SK-N-MC (cell line): Measurements from ENCODE around the gene KMT5C.

Source experiments
- DNase-seq: peaks from one replicate; pipeline ENCODE4 v3.0.0-alpha.2; 2011; ENCODE audit warnings: low read depth, low spot score
- H3K27ac ChIP-seq: fragments of 200-600 bp; sonication (generic); 2 replicates; pipeline ENCODE4 v1.5.1; 2016; ENCODE audit warnings: mixed run types
- H3K36me3 ChIP-seq: fragments of 200-600 bp; sonication (generic); 2 replicates; pipeline ENCODE4 v1.6.1; 2017; ENCODE audit warnings: antibody characterized with exemption, low read length, mixed read lengths; ENCODE audit not compliant: insufficient read depth
- H3K4me3 ChIP-seq: fragments of 200-600 bp; sonication (generic); 2 replicates; pipeline ENCODE4 v1.5.1; 2016
- H3K9ac ChIP-seq: fragments of 200-600 bp; sonication (generic); 2 replicates; pipeline ENCODE4 v1.8.0; 2017; ENCODE audit warnings: mixed run types, mixed read lengths; ENCODE audit not compliant: insufficient read length
- H3K9me3 ChIP-seq: fragments of 200-600 bp; sonication (generic); 2 replicates; pipeline ENCODE4 v1.6.1; 2017; ENCODE audit warnings: low read depth, mild to moderate bottlenecking, antibody characterized with exemption, low read length, moderate library complexity, mixed read lengths
- EZH2 ChIP-seq: fragments of 200-600 bp; sonication (generic); IDR thresholded peaks from one replicate; pipeline ENCODE4 v1.6.1; 2017; ENCODE audit warnings: antibody characterized with exemption
- FOXP2 ChIP-seq: optimal IDR thresholded peaks from 2 replicates; pipeline ENCODE3; 2011; ENCODE audit warnings: mild to moderate bottlenecking, moderate library complexity; ENCODE audit not compliant: insufficient read depth; ENCODE audit errors: extremely low read length, control extremely low read depth
- POLR2AphosphoS5 ChIP-seq: IDR thresholded peaks from 2 replicates; pipeline ENCODE4 v1.6.1; 2012; ENCODE audit warnings: mild to moderate bottlenecking, low read depth, low read length, borderline replicate concordance

The KMT5C gene

GRCh38 chr19:55362990-55363716, 23.5 kb downstream of the KMT5C start, which contains the start of gene GARIN5B:
Gene GARIN5B (minus strand): TSS chr19:55363260. CDS start chr19:55363066, 194 bp downstream.
- TF ChIP-seq FOXP2, result no peak
- no peak for TF ChIP-seq POLR2AphosphoS5
- TF ChIP-seq EZH2, result no peak
- H3K4me3 ChIP-seq, result no peak within 1 kb of the TSS
- H3K9me3 ChIP-seq, result no peaks in the 10 kb centered on the region
- no peak for DNase-seq
- H3K27ac ChIP-seq, result no peak within 1 kb of the TSS
- H3K9ac ChIP-seq, result no peak within 1 kb of the TSS
- no peaks in the 10 kb centered on the region for H3K36me3 ChIP-seq

- DNase-seq, result no peak
- Histone ChIP-seq H3K4me3 (no peak overlapping the region), H3K9me3 (no peaks in the 10 kb centered on the region), H3K9ac (no peak overlapping the region), H3K27ac (no peak overlapping the region), H3K36me3 (no peaks in the 10 kb centered on the region)
- no peak for TF ChIP-seq FOXP2
- TF ChIP-seq POLR2AphosphoS5, result no peak
- no peak for TF ChIP-seq EZH2
Observed at GRCh38 chr19:55365245-55365644, 25.6 kb downstream of the KMT5C start.

DNA sequence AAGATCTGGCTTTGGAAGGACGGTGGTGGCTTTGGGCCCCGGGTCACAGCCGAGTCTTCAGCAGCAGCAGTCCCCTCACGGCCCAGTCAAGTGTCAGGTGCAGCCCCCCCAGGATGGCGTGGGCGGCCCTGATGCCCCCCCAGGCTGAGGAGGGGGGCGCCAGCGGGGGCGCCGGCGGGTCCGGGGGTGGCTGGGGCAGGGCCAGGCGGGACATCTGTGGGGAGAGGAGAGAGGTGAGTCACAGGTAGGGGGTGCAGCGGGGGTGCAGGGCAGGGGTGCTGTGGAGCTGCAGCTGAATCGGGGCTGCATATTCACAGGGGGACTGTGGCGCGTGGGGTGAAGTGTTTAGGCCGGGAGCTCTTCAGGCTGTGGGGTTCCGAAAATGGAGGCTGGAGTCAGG, 26.3 kb downstream of the KMT5C start:
- Histone ChIP-seq H3K9ac (no peak overlapping the region), H3K27ac (no peak overlapping the region), H3K9me3 (no peaks in the 10 kb centered on the region), H3K36me3 (no peaks in the 10 kb centered on the region), H3K4me3 (no peak overlapping the region)
- no peak for DNase-seq
- TF ChIP-seq EZH2, result no peak
- TF ChIP-seq FOXP2, result no peak

DNA sequence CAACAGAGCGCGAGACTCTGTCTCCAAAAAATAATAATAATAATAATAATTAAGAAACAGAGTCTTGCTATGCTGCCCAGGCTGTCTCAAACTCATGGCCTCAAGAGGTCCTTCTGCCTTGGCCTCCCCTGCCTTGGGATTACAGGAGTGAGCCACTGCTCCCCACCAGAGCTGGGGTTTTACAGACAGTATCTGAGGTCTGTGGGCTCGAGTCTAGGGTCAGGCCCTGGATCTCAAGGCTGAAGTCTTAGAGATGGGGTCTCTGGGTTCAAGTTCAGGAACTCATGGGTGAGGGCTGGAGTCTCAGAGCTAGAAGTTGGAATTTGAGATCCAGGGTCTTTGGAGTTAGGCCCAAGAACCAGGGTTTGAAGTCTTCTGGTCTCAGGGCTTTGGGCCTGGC, 27.1 kb downstream of the KMT5C start:
- Histone ChIP-seq H3K9me3 (no peaks in the 10 kb centered on the region), H3K36me3 (no peaks in the 10 kb centered on the region), H3K9ac (no peak overlapping the region), H3K4me3 (no peak overlapping the region), H3K27ac (no peak overlapping the region)
- no peak for DNase-seq
- TF ChIP-seq FOXP2 (no peak), POLR2AphosphoS5 (no peak), EZH2 (no peak)

- Histone ChIP-seq H3K9me3 (no peaks in the 10 kb centered on the region), H3K36me3 (no peaks in the 10 kb centered on the region), H3K27ac (no peak overlapping the region), H3K4me3 (no peak overlapping the region), H3K9ac (no peak overlapping the region)
- no peak for TF ChIP-seq FOXP2
- no peak for DNase-seq
Observed at GRCh38 chr19:55368106-55368505, 28.4 kb downstream of the KMT5C start.

DNA sequence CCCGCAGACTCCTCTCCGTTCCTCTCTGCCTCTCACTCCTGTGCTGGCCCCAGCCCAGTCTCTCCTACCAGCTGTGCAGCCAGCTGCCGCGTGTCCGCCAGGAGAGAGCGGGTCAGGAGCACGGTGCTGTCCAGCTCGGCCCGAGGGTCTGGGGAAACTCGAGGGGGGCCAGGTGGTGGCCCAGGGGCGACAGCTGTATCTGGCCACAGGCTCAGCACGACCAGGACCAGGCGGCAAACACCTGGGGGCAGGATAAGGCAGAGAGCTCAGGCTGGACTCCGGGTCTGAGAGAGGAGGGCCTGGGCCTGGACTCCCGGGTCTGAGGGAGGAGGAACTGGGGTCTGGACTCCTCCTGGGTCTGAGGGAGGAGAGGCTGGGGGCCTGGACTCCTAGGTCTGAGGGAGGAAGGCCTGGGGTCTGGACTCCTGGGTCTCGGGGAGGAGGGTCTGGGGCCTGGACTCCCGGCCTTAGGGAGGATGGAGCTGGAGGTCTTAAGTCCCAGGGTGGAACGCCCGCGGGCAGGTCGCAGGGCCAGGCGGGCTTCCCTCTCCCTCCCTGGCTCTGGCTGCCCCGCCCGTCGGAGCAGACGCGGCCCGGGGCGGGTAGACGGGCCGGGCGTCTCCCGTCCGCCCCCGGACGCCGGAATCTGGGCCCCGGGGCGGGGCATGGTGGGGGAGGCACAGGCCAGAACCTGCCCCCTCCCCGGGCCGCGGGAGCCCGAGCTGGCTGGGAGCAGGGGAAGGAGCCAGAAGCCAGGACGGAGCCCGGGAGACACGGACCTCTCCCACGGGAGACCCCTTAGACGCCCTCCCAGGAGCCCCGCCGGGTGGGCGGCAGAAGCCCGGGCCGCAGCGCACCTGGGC, 29.3 kb downstream of the KMT5C start:
- 0 out of 2 replicates have a peak overlapping the region, but pooled peaks have one; percentile 38 for H3K4me3 ChIP-seq
- H3K27ac ChIP-seq, result no peak overlapping the region
- H3K9me3 ChIP-seq, result no peaks in the 10 kb centered on the region
- DNase-seq, result no peak
- no peak overlapping the region for H3K9ac ChIP-seq
- no peaks in the 10 kb centered on the region for H3K36me3 ChIP-seq
- no peak for TF ChIP-seq FOXP2

GRCh38 chr19:55369653-55370304, 30.1 kb downstream of the KMT5C start:
- DNase-seq, result no peak
- Histone ChIP-seq H3K27ac (no peak overlapping the region), H3K9me3 (no peaks in the 10 kb centered on the region), H3K36me3 (no peaks in the 10 kb centered on the region), H3K4me3 (peak overlapping the region; percentile 74), H3K9ac (no peak overlapping the region)
- TF ChIP-seq POLR2AphosphoS5 (no peak), FOXP2 (no peak), EZH2 (no peak)

DNA sequence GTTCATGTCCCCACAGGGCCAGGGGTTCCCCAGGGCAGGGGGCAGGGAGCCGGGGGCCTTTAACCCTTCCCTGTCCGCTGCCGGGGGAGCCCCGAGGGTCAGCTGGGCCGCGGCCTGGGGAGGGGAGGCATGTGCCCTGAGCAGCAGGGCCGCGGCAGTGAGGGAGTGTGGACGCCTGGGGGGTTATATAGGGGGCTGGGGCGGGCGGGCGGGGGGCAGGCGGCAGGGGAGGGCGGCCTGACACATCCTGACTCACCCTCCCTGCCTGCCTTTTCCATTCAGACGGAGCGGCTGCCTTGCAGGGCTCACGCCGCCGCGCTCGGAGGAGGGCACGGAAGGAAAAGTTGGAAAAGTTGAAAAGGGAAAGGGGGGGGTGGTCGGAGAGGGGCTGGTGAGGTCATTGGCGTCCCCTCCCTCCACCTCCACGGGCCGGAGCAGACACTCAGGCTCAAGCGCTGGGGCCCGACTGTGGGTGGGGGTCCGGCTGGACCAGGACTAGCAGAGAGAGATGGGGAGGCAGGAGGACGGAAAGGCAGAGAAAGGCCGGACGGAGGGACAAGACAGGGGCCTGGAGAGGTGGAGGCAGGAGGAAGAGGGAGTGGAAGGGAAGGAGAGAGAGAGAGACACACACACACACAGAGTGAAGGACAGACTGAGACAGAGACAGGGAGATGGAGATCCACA, 30.8 kb downstream of the KMT5C start, which contains the start of gene IL11:
Gene IL11, minus strand, starts transcription at position 159 of the 684 bp plus-strand sequence. Its CDS starts 153 bp downstream, at position 6.
- no peaks in the 10 kb centered on the region for H3K36me3 ChIP-seq
- H3K4me3 ChIP-seq, result peak within 1 kb of the TSS; percentile 74
- TF ChIP-seq POLR2AphosphoS5, result no peak
- TF ChIP-seq EZH2, result no peak
- no peak for TF ChIP-seq FOXP2
- H3K27ac ChIP-seq, result no peak within 1 kb of the TSS
- no peak within 1 kb of the TSS for H3K9ac ChIP-seq
- no peak for DNase-seq
- H3K9me3 ChIP-seq, result no peaks in the 10 kb centered on the region
